GM03348 (cell line): Measurements from ENCODE around the gene PLA2R1.

ENCODE experiments used
- DNase-seq: peaks from one replicate; pipeline ENCODE4 v3.0.0; 2012; ENCODE audit warnings: low spot score

Gene PLA2R1

GRCh38 chr2:160062292-160063005 is at the start of gene PLA2R1:
Gene PLA2R1 (minus strand): TSS chr2:160062615. CDS start chr2:160062403, 212 bp downstream.
- DNase-seq, result peak; percentile 88

GRCh38 chr2:160110674-160111239 is 48.3 kb upstream of the PLA2R1 start:
- DNase-seq, result no peak

GRCh38 chr2:160109939-160110673 is 47.7 kb upstream of the PLA2R1 start:
- DNase-seq, result peak; percentile 88

GRCh38 chr2:160109243-160109642 is 46.8 kb upstream of the PLA2R1 start:
- no peak for DNase-seq

- no peak for DNase-seq
These were observed 46.2 kb upstream of the PLA2R1 start for GRCh38 chr2:160108646-160109045.

GRCh38 chr2:160105366-160105765 is 43.0 kb upstream of the PLA2R1 start:
- no peak for DNase-seq

- no peak for DNase-seq
These were observed 41.7 kb upstream of the PLA2R1 start for GRCh38 chr2:160104115-160104514.

GRCh38 chr2:160097326-160097725 is 34.9 kb upstream of the PLA2R1 start:
- no peak for DNase-seq

GRCh38 chr2:160096409-160096808 is 34.0 kb upstream of the PLA2R1 start:
- DNase-seq, result no peak

GRCh38 chr2:160092445-160092844 is 30.0 kb upstream of the PLA2R1 start:
- no peak for DNase-seq

GRCh38 chr2:160091381-160091780 is 29.0 kb upstream of the PLA2R1 start:
- peak; percentile 60 for DNase-seq

GRCh38 chr2:160087854-160088745 is 25.7 kb upstream of the PLA2R1 start:
- peak; percentile 24 for DNase-seq

- DNase-seq, result no peak
These were observed 23.2 kb upstream of the PLA2R1 start for GRCh38 chr2:160085662-160086061.

GRCh38 chr2:160077912-160078810 is 15.7 kb upstream of the PLA2R1 start:
- DNase-seq, result no peak

GRCh38 chr2:160076914-160077313 is 14.5 kb upstream of the PLA2R1 start:
- DNase-seq, result no peak

GRCh38 chr2:160076241-160076640 is 13.8 kb upstream of the PLA2R1 start:
- DNase-seq, result no peak

GRCh38 chr2:160075171-160075570 is 12.8 kb upstream of the PLA2R1 start:
- peak; percentile 90 for DNase-seq

- DNase-seq, result no peak
These were observed 11.0 kb upstream of the PLA2R1 start for GRCh38 chr2:160073284-160073888.

- DNase-seq, result no peak
These were observed 6.5 kb upstream of the PLA2R1 start for GRCh38 chr2:160068906-160069305.

- no peak for DNase-seq
These were observed 2.5 kb upstream of the PLA2R1 start for GRCh38 chr2:160064916-160065315.
